HG03196 (cell line): ENCODE results near the gene FXYD5.
"Not testable (repeated sequence)": the region's sequence is repeated elsewhere in the genome, so short reads cannot be mapped to it uniquely, and the experiment has no call there.

ENCODE experiments used
- ATAC-seq: cut with Tn5 transposase; IDR thresholded peaks from one replicate; pipeline ENCODE4 v1.9.1; 2021; ENCODE audit not compliant: unreplicated experiment

The FXYD5 gene

GRCh38 chr19:35177377-35178274 lies 23.1 kb downstream of the FXYD5 start:
- no peak for ATAC-seq

GRCh38 chr19:35178701-35179100 lies 24.2 kb downstream of the FXYD5 start:
- ATAC-seq = no peak

GRCh38 chr19:35179830-35180229 lies 25.3 kb downstream of the FXYD5 start:
- ATAC-seq = no peak

DNA sequence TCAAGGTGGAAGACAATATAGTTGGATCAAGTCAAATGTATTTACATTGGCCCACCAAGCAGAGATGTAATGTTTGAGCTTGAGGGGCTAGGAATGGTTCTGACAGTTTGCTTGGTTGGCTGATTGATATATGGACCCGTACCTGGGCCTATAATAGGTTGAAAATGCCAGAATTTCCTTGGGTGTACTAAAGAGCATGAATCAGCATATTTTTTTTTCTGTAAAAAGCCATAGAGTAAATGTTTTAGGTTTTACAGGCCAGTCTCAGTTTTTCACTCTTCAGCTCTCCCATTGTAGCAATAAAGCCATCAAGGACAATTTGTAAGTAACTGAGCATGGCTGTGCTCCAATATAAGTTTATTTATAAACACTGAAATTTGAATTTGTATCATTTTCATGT lies 26.9 kb downstream of the FXYD5 start:
- no peak for ATAC-seq

DNA sequence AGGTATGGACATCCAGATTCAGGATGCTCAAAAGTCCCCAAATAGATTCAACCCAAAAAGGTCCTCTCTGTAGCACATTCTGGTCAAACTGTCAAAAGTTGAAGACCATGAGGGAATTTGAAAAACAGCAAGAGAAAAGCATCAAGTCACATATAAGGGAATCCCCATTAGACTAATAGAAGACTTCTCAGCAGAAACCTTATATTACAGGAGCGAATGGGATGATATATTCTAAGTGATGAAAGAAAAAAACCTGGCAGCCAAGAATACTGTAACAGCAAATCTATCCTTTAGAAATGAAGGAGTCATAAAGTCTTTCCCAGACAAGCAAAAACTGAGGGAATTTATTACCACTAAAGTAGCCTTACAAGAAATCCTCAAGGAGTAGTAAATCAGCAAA lies 29.7 kb downstream of the FXYD5 start:
- ATAC-seq = no peak

GRCh38 chr19:35184884-35185283 lies 30.3 kb downstream of the FXYD5 start:
- no peak for ATAC-seq

DNA sequence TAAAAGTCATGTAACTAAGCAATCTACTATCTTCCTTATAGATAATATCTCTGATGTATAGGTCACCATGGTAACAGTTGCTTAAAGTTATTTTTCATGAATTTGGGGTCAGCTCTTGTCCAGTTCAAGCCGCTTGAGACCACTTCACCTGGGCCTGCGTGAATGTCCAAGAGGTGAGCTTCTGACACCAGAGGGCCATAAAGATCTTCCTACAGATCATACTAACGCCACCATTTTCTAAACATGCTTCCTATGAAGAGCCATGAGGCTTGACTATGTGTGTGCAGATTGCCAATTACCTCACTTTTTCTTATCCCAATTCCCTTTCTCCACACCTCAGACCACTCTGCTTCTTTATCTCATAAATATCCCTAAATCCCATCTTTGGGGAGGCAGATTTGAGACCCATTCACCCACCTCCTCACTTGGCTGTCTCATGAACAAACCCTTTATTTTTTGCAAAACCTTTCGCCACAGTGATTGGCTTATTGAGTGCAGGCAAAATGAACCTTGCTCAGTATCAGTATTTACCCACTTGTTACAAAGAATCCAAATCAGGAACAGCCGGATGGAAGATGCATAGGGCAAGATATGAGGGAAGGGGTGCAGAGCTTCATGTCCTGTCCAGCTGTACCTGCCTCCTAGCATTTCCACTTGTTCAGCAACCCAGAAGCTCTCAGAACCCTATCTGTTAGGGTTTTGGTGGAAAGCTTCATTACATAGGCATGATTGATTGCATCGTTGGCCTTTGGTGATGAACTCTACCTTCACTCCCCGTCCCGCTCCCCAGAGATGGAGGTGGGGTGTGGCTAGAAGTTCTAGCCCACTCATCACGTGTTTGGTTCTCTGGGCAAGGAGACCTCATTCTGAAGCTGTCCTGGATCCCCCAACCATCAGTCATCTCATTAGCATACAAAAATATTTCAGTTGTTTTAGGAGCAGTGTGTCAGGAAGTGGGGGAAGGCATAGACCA lies 39.8 kb downstream of the FXYD5 start:
- ATAC-seq = no peak

GRCh38 chr19:35195830-35196229 lies 41.3 kb downstream of the FXYD5 start:
- no peak for ATAC-seq

- ATAC-seq = not testable (repeated sequence)
Observed at GRCh38 chr19:35196861-35197260, 42.3 kb downstream of the FXYD5 start.

- ATAC-seq = no peak
Observed at GRCh38 chr19:35199481-35199880, 44.9 kb downstream of the FXYD5 start.

DNA sequence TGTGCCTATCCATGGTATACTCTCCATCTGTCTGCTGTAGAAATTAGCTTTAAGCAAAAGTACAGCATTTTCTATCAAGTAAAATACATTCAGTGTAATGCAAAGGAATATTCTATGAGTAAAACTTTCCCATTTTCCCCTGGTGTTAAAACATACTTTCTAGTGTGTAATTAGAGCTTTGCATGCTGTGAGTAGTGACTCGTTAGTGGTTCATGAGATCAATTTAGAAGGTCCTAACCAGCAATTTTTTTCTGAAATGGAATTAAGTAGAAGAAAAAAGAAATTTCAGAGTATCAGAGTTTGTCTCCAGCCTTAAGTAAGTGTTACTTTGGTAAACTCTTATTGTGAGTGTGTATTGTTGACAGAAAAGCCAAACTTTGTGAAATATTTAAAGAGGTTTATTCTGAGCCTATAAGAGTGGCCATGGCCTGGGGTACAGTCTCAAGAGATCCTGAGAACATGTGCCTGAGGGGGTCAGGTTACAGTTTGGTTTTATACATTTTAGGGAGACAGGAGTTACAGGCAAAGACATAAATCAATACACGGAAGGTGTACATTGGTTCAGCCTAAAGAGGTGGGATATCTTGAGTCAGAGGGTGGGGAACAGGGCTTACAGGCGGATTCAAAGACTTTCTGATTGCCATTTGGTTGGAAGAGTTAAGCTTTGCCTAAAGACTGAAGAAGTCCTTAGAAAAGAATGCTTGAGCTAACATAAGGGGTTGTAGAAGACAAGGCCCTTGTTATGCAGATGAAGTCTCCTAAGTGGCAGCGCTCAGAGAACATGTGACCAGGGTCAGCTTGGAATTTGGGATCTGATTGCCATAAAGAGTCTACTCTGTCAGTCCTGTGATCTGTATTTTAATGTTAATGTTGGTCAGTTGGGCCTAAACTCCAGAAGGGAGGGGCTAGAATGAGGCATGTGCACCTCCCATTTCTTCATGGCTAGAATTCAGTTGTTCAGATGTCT lies 48.5 kb downstream of the FXYD5 start:
- ATAC-seq = no peak

GRCh38 chr19:35204799-35205732 lies 50.5 kb downstream of the FXYD5 start:
- ATAC-seq = peak; percentile 57

DNA sequence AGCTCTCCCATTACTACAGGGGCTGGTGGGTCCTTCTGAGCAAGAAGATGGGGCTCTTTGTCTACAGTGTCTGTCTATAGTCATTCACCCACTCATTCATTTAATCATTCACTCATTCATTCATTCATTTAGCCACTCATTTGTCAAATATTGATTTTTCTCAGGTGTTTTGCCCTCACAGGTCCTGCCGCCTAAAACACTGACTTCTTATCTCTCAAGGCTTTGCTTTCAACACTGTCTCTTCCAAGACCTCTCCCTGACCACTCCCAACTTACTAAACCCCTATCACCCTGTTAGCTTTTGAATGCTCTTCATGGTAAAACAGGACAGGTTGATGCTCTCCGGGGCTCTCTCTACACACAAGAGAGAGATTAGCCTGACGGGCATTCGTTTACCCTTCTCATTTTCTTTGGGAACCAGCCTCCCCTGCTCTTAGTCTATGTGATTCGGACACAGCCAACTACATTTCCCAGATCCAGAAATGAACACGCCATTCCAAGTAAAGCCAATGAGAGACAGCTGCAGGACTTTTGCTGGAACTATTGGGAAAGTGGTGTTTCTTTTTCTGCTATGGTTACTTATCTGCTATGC lies 51.3 kb downstream of the FXYD5 start:
- ATAC-seq = peak; percentile 3

- ATAC-seq = no peak
Observed at GRCh38 chr19:35206379-35206778, 51.8 kb downstream of the FXYD5 start.

DNA sequence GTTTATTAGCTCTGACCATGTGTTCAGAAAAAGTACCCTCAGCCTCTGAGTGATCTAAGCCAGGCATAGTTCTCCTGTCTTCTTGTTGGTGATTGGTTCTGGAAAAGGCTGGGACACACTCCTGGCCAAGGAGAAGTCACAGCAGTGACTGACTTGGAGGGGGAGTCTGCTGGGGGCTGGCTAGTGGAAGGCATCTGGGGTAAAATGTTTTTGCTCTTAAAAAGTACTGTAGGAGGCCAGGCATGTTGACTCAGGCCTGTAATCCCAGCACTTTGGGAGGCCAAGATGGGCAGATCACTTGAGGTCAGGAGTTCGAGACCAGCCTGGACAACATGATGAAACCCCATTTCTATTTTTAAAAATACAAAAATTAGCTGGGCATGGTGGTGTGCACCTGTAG lies 52.3 kb downstream of the FXYD5 start:
- ATAC-seq = no peak

DNA sequence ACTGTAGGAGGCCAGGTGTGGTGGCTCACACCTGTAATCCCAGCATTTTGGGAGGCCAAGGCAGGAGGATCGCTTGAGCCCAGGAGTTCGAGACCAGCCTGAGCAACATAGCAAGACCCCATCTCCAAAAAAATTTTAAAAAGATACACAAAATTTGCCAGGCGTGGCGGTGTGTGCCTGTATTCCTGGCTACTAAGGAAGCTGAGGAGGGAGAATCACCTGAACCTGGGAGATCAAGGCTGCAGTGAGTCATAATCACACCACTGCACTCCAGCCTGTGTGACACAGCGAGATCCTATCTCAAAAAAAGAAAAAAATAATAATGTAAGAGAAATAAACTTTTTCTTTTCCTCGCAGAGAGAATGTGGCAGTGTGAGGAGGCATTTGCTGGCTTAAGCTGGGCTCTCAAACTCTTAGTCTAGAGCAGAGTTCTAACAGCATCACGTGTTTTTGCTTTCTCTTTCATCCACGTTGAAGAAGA lies 52.9 kb downstream of the FXYD5 start:
- ATAC-seq = no peak

GRCh38 chr19:35208121-35208520 lies 53.6 kb downstream of the FXYD5 start:
- ATAC-seq = no peak

DNA sequence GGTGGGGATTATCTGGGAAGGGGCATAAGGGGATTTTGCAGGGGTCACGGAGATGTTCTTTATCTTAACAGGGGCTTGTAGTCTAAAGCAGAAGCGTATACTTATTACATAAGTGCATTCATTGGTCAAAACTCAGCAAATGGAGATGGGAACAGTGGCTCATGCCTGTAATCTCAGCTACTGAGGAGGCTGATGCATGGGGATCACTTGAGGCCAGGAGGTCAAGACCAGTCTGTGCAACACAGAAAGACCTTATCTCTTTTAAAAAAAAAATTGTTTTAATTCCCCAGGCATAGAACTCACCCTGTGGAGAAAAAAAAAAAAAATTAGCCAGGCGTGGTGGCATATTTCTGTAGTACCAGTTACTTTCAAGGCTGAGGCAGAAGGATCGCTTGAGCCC lies 55.1 kb downstream of the FXYD5 start:
- ATAC-seq = no peak
